Esophagus muscularis mucosa (tissue), 4 donors: ENCODE measurements around the gene SULT1A2.

Source experiments
- CTCF ChIP-seq, 3 experiments: fragments of 200-600 bp in 2 of 3; fragments of 450-650 bp in 1 of 3; sonication (generic) in 2 of 3; IDR thresholded peaks; one replicate each; pipeline ENCODE4 v1.5.1; 2017 to 2019; ENCODE audit warnings: antibody characterized with exemption in 3 of 3, mild to moderate bottlenecking in 2 of 3, moderate library complexity in 1 of 3
- EP300 ChIP-seq: sonication (generic); formaldehyde crosslinking; IDR thresholded peaks from one replicate; pipeline ENCODE4 v1.6.1; 2017; ENCODE audit warnings: antibody characterized with exemption
- POLR2A ChIP-seq: fragments of 450-650 bp; IDR thresholded peaks from one replicate; pipeline ENCODE4 v1.6.1; 2017; ENCODE audit warnings: antibody characterized with exemption, moderate library complexity, mild to moderate bottlenecking, low read depth
- POLR2AphosphoS5 ChIP-seq, 2 donors: sonication (generic); formaldehyde crosslinking; IDR thresholded peaks; one replicate each; pipeline ENCODE4 v1.6.1; 2017; ENCODE audit warnings: antibody characterized with exemption in 2 of 2

- TF ChIP-seq CTCF (IDR thresholded peaks at IDR 0.05): no peak
- TF ChIP-seq POLR2AphosphoS5 (IDR thresholded peaks at IDR 0.05): no peak
- TF ChIP-seq POLR2A: no peak
- TF ChIP-seq EP300: no peak
These were observed 13.8 kb upstream of the SULT1A2 start for GRCh38 chr16:28610595-28611191.
